Measurements from ENCODE around the gene FGFR2.

DNA sequence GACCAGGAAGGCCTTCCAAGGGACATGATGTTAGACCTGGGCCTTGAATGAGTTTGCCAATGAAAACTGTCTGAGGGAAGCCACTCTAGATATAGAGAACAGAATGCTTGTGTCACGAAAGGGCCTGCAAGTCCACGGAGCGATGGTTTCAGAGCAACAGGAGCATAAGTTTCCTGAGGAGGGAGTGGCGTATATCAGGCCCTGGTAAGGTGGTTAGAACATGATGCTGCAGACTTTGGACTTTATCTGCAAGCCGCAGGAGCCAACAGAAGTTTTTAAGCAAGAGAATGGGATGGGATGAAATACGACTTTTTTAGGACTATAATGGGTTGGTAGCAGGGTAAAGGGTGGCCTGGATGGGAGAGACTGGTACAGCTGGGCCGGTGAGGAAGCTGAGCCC is 136.0 kb downstream of the FGFR2 start:
- TF ChIP-seq, protein P1, sequence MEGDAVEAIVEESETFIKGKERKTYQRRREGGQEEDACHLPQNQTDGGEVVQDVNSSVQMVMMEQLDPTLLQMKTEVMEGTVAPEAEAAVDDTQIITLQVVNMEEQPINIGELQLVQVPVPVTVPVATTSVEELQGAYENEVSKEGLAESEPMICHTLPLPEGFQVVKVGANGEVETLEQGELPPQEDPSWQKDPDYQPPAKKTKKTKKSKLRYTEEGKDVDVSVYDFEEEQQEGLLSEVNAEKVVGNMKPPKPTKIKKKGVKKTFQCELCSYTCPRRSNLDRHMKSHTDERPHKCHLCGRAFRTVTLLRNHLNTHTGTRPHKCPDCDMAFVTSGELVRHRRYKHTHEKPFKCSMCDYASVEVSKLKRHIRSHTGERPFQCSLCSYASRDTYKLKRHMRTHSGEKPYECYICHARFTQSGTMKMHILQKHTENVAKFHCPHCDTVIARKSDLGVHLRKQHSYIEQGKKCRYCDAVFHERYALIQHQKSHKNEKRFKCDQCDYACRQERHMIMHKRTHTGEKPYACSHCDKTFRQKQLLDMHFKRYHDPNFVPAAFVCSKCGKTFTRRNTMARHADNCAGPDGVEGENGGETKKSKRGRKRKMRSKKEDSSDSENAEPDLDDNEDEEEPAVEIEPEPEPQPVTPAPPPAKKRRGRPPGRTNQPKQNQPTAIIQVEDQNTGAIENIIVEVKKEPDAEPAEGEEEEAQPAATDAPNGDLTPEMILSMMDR (IDR thresholded peaks at IDR 0.05; ENCODE audit: low read depth, low read length, poor library complexity, severe bottlenecking) = no peak
- no peak for TF ChIP-seq EZH2phosphoT487 (IDR thresholded peaks at IDR 0.05; ENCODE audit: borderline replicate concordance, low read length)
